HG03439 (cell line): ENCODE data around the gene PRPF31.

Source experiments
- ATAC-seq: cut with Tn5 transposase; IDR thresholded peaks from one replicate; pipeline ENCODE4 v1.9.1; 2021; ENCODE audit warnings: mild to moderate bottlenecking, moderate library complexity; ENCODE audit not compliant: unreplicated experiment

Gene PRPF31

GRCh38 chr19:54138489-54139256, 23.1 kb downstream of the PRPF31 start:
- no peak for ATAC-seq

GRCh38 chr19:54141356-54141755, 25.8 kb downstream of the PRPF31 start:
- no peak for ATAC-seq

GRCh38 chr19:54142166-54142780, 26.7 kb downstream of the PRPF31 start:
- ATAC-seq: no peak

GRCh38 chr19:54145541-54146158, 30.1 kb downstream of the PRPF31 start:
- no peak for ATAC-seq

GRCh38 chr19:54147676-54148075, 32.1 kb downstream of the PRPF31 start:
- ATAC-seq: no peak

- ATAC-seq: no peak
These were observed 32.6 kb downstream of the PRPF31 start for GRCh38 chr19:54148158-54148557.

GRCh38 chr19:54149021-54149812, 33.7 kb downstream of the PRPF31 start:
- ATAC-seq: no peak

GRCh38 chr19:54151362-54152035, 35.9 kb downstream of the PRPF31 start:
- ATAC-seq: no peak

GRCh38 chr19:54152267-54152666, 36.7 kb downstream of the PRPF31 start:
- ATAC-seq: no peak

GRCh38 chr19:54152878-54153524, 37.4 kb downstream of the PRPF31 start:
- ATAC-seq: no peak

- ATAC-seq: no peak
These were observed 38.3 kb downstream of the PRPF31 start for GRCh38 chr19:54153731-54154326.

GRCh38 chr19:54154603-54155345, 39.2 kb downstream of the PRPF31 start:
- no peak for ATAC-seq

GRCh38 chr19:54155694-54156093, 40.1 kb downstream of the PRPF31 start:
- no peak for ATAC-seq

- ATAC-seq: no peak
These were observed 40.9 kb downstream of the PRPF31 start for GRCh38 chr19:54156490-54156889.

- no peak for ATAC-seq
These were observed 41.4 kb downstream of the PRPF31 start for GRCh38 chr19:54156953-54157352.

GRCh38 chr19:54158812-54159351, 43.3 kb downstream of the PRPF31 start:
- ATAC-seq: no peak

GRCh38 chr19:54159352-54160181, 44.0 kb downstream of the PRPF31 start, which contains the start of gene LENG1:
Gene LENG1, minus strand, starts transcription at chr19:54159721. Its CDS starts 26 bp downstream, at chr19:54159695.
- peak; percentile 90 for ATAC-seq
